GM12878 (cell line): ENCODE measurements around the gene KNSTRN. TPM values are rescaled to one million over a fixed set of nuclear protein-coding genes. Genes with fewer than 3 reads are reported as not detected.

Experiments used
- ASH2L ChIP-seq: fragments of 300-600, 200-600 bp; sonication (generic); IDR thresholded peaks from 2 replicates; pipeline ENCODE4 v1.6.1; 2017; ENCODE audit warnings: low read depth, mild to moderate bottlenecking, borderline replicate concordance
- ATF3 ChIP-seq: IDR thresholded peaks from 2 replicates; pipeline ENCODE4 v1.6.1; 2011; ENCODE audit warnings: low read depth, mild to moderate bottlenecking, low read length, moderate library complexity, borderline replicate concordance; ENCODE audit errors: extremely low read depth
- EZH2 ChIP-seq: IDR thresholded peaks from 2 replicates; pipeline ENCODE4 v1.6.1; 2012; ENCODE audit warnings: low read depth, mild to moderate bottlenecking, control low read depth, inconsistent platforms, low read length, borderline replicate concordance; ENCODE audit not compliant: control insufficient read depth
- IRF3 ChIP-seq: fragments of 450-650 bp; IDR thresholded peaks from 2 replicates; pipeline ENCODE4 v1.6.1; 2014; ENCODE audit warnings: mild to moderate bottlenecking
- PAX8 ChIP-seq: fragments of 450-650 bp; IDR thresholded peaks from 2 replicates; pipeline ENCODE4 v1.6.1; 2017; ENCODE audit warnings: mild to moderate bottlenecking, moderate library complexity
- STAT1 ChIP-seq: fragments of 450-650 bp; conservative IDR thresholded peaks from 2 replicates; pipeline ENCODE4 v1.6.1; 2014; ENCODE audit warnings: antibody characterized with exemption, mild to moderate bottlenecking
- USF1 ChIP-seq: IDR thresholded peaks from 2 replicates; pipeline ENCODE4 v1.6.1; 2011; ENCODE audit warnings: borderline replicate concordance, low read depth, mild to moderate bottlenecking, moderate library complexity, mixed read lengths, low read length; ENCODE audit not compliant: insufficient read depth; ENCODE audit errors: extremely low read length
- ZBTB33 ChIP-seq: fragments of 450-650 bp; IDR thresholded peaks from 2 replicates; pipeline ENCODE4 v1.6.1; 2017; ENCODE audit warnings: mild to moderate bottlenecking
- ZBTB4 ChIP-seq: fragments of 450-650 bp; formaldehyde crosslinking; IDR thresholded peaks from 2 replicates; pipeline ENCODE4 v1.4.0; 2022; ENCODE audit warnings: mild to moderate bottlenecking, moderate library complexity
- ZBTB40 ChIP-seq: fragments of 450-650 bp; IDR thresholded peaks from 2 replicates; pipeline ENCODE4 v1.6.1; 2016; ENCODE audit warnings: mild to moderate bottlenecking, moderate library complexity, borderline replicate concordance
- polyA plus RNA-seq, 11 experiments: library from polyadenylated mRNA; depleted of rRNA in 4 of 11; unstranded in 6 of 11; stranded (reverse) in 5 of 11; fragments of >200 nt; fragmentation: Nextera tagmentation in 4 of 11; fragmentation: Illumina TruSeq in 1 of 11; extraction: Ambion mirVana in 4 of 11; extraction: Trizol in 1 of 11; gene quantifications; 1 replicate in 1 of 11; 2 replicates in 10 of 11; pipeline versions ENCODE4 v1.2.1 to v1.2.3, GENCODE V29; 2011 to 2016; ENCODE audit warnings: inconsistent platforms in 2 of 11, missing spikeins in 2 of 11, low read depth in 1 of 11
- total RNA-seq, 4 experiments: library from RNA; depleted of rRNA in 3 of 4; stranded (reverse); fragments of >200 nt in 3 of 4; fragmentation: Illumina TruSeq in 1 of 4; extraction: Trizol in 1 of 4; gene quantifications; 2 replicates each; pipeline versions ENCODE4 v1.2.1 to v1.2.3, GENCODE V29; 2013 to 2021

KNSTRN gene
- total and polyA plus RNA-seq, 10 of the 15 experiments (the other 5 are each of a cell fraction or from before 2014, with no cell fraction given) = 30.3 to 72.1 (median 47.1) TPM

GRCh38 chr15:40418126-40418525 lies 35.6 kb downstream of the KNSTRN start (continued):
- TF ChIP-seq ZBTB4 (CRISPR knock-in tag) = no peak
- no peak for TF ChIP-seq ZBTB40
- TF ChIP-seq EZH2 = no peak
- no peak for TF ChIP-seq ASH2L
- TF ChIP-seq USF1 = no peak
- TF ChIP-seq ZBTB33 = no peak
- no peak for TF ChIP-seq STAT1
- no peak for TF ChIP-seq PAX8
- TF ChIP-seq ATF3 = no peak
- TF ChIP-seq IRF3 = no peak
